Upper lobe of left lung (tissue), 6 donors: ENCODE data around the gene PTPRR. TPM values are rescaled to one million over a fixed set of nuclear protein-coding genes. Genes with fewer than 3 reads are reported as not detected.

Experiments
- ATAC-seq, 2 donors: fragments of 200-7000 bp; cut with Tn5 transposase; one replicate each; pipeline ENCODE4 v1.9.1; 2022; ENCODE audit warnings: mild to moderate bottlenecking in 2 of 2, moderate library complexity in 2 of 2; ENCODE audit not compliant: low FRiP score in 2 of 2
- DNase-seq, 2 donors: peaks; one replicate each; pipeline ENCODE4 v3.0.0-alpha.2; 2019 to 2020
- H3K27ac ChIP-seq, 4 donors: fragments of 200-600 bp; sonication (generic); one replicate each; pipeline ENCODE4 v1.5.1; 2016 to 2019
- H3K27me3 ChIP-seq, 4 donors: fragments of 200-600 bp; sonication (generic); one replicate each; pipeline ENCODE4 v1.5.1; 2017 to 2019
- H3K36me3 ChIP-seq, 4 donors: fragments of 200-600 bp; sonication (generic); one replicate each; pipeline ENCODE4 v1.5.1; 2016 to 2019
- H3K4me1 ChIP-seq, 4 donors: fragments of 200-600 bp; sonication (generic); one replicate each; pipeline ENCODE4 v1.5.1; 2018 to 2019
- H3K4me3 ChIP-seq, 4 donors: fragments of 200-600 bp; sonication (generic); one replicate each; pipeline ENCODE4 v1.5.1; 2017 to 2019; ENCODE audit warnings: mild to moderate bottlenecking in 2 of 4, moderate library complexity in 1 of 4
- H3K9me3 ChIP-seq, 4 donors: fragments of 200-600 bp; sonication (generic); one replicate each; pipeline ENCODE4 v1.5.1; 2018 to 2019
- EP300 ChIP-seq, 4 donors: sonication (generic); formaldehyde crosslinking; IDR thresholded peaks; one replicate each; pipeline ENCODE4 v1.5.1; 2017; ENCODE audit warnings: antibody characterized with exemption in 4 of 4, control low read depth in 2 of 4
- POLR2A ChIP-seq, 4 donors: fragments of 450-650 bp; IDR thresholded peaks; one replicate each; pipeline ENCODE4 v1.5.1; 2016 to 2017; ENCODE audit warnings: antibody characterized with exemption in 4 of 4, mild to moderate bottlenecking in 2 of 4
- POLR2AphosphoS5 ChIP-seq, 2 donors: sonication (generic); formaldehyde crosslinking; IDR thresholded peaks; one replicate each; pipeline ENCODE4 v1.5.1; 2017; ENCODE audit warnings: antibody characterized with exemption in 2 of 2
- WGBS, 2 donors: methylation state at CpG; one replicate each; pipeline ENCODE4 v1.1.5; 2017 to 2018; 5-methylcytosine and 5-hydroxymethylcytosine counted together
- total RNA-seq, 6 donors: library from RNA; depleted of rRNA in 4 of 6; stranded (reverse); fragments of >200 nt in 4 of 6; gene quantifications; one replicate each; pipeline versions ENCODE4 v1.1.0 to v1.2.1, GENCODE V29; 2016 to 2021
- TF ChIP-seq, protein P1 (sequence below), 6 experiments: fragments of 450-650 bp in 4 of 6; fragments of 200-600 bp in 2 of 6; sonication (generic) in 2 of 6; IDR thresholded peaks; one replicate each; pipeline ENCODE4 v1.5.1; 2016 to 2019; ENCODE audit warnings: antibody characterized with exemption in 6 of 6
- donor health status: DM: no; HTN: no; CAD: no; lungs with moderate emphysema.
- donor health status: DM: no; HTN: yes; CAD: no; lungs with severe emphysema.

The PTPRR gene
- total RNA-seq, 6 donors from 2014 or later, result 0.30 to 2.7 (median 0.79) TPM; not detected in 1

GRCh38 chr12:70695361-70696023 lies 225.0 kb downstream of the PTPRR start:
- ATAC-seq, result no peak

GRCh38 chr12:70692681-70693288 lies 227.8 kb downstream of the PTPRR start:
- no peak for TF ChIP-seq POLR2A (IDR thresholded peaks at IDR 0.05)
- TF ChIP-seq, protein P1, sequence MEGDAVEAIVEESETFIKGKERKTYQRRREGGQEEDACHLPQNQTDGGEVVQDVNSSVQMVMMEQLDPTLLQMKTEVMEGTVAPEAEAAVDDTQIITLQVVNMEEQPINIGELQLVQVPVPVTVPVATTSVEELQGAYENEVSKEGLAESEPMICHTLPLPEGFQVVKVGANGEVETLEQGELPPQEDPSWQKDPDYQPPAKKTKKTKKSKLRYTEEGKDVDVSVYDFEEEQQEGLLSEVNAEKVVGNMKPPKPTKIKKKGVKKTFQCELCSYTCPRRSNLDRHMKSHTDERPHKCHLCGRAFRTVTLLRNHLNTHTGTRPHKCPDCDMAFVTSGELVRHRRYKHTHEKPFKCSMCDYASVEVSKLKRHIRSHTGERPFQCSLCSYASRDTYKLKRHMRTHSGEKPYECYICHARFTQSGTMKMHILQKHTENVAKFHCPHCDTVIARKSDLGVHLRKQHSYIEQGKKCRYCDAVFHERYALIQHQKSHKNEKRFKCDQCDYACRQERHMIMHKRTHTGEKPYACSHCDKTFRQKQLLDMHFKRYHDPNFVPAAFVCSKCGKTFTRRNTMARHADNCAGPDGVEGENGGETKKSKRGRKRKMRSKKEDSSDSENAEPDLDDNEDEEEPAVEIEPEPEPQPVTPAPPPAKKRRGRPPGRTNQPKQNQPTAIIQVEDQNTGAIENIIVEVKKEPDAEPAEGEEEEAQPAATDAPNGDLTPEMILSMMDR (IDR thresholded peaks at IDR 0.05), result peak in 5 of 6 experiments; percentile 34 to 56 (median 40)
- no peak for TF ChIP-seq POLR2AphosphoS5 (IDR thresholded peaks at IDR 0.05)
- Histone ChIP-seq H3K4me1 (peaks cover 0 to 10% (median 4%) of the 10 kb centered on the region in 4 donors), H3K27me3 (no peaks in the 10 kb centered on the region), H3K27ac (no peak overlapping the region), H3K9me3 (no peaks in the 10 kb centered on the region), H3K4me3 (no peak overlapping the region), H3K36me3 (no peaks in the 10 kb centered on the region)
- DNase-seq (no peak), ATAC-seq (no peak)

More at GRCh38 chr12:70695361-70696023, 225.0 kb downstream of the PTPRR start:
- Histone ChIP-seq H3K27me3 (no peaks in the 10 kb centered on the region), H3K4me3 (no peak overlapping the region), H3K27ac (no peak overlapping the region), H3K9me3 (no peaks in the 10 kb centered on the region), H3K36me3 (no peaks in the 10 kb centered on the region), H3K4me1 (peaks cover 0 to 10% (median 4%) of the 10 kb centered on the region in 4 donors)
- TF ChIP-seq, protein P1 (IDR thresholded peaks at IDR 0.05), result no peak
- no peak for TF ChIP-seq EP300 (IDR thresholded peaks at IDR 0.05)
- TF ChIP-seq POLR2A (IDR thresholded peaks at IDR 0.05), result no peak
- TF ChIP-seq POLR2AphosphoS5 (IDR thresholded peaks at IDR 0.05), result no peak
- no peak for DNase-seq
- WGBS, 2 donors, result 51 to 74% methylated on average over 3 of the region's 3 CpGs

- ATAC-seq (peak in 1 of 2 donors; percentile 85), DNase-seq (no peak)
- Histone ChIP-seq H3K36me3 (no peaks in the 10 kb centered on the region), H3K4me1 (peaks cover 0 to 10% (median 4%) of the 10 kb centered on the region in 4 donors), H3K9me3 (no peaks in the 10 kb centered on the region), H3K27me3 (no peaks in the 10 kb centered on the region), H3K27ac (peak overlapping the region in 2 of 4 donors; percentile 21 to 44), H3K4me3 (no peak overlapping the region)
- TF ChIP-seq EP300 (IDR thresholded peaks at IDR 0.05) (peak in 2 of 4 donors; percentile 75 to 86), POLR2A (IDR thresholded peaks at IDR 0.05) (no peak), POLR2AphosphoS5 (IDR thresholded peaks at IDR 0.05) (no peak)
- WGBS, 2 donors, result 44 to 53% methylated on average over 5 of the region's 5 CpGs
Measured at GRCh38 chr12:70691018-70691672, 229.4 kb downstream of the PTPRR start.

DNA sequence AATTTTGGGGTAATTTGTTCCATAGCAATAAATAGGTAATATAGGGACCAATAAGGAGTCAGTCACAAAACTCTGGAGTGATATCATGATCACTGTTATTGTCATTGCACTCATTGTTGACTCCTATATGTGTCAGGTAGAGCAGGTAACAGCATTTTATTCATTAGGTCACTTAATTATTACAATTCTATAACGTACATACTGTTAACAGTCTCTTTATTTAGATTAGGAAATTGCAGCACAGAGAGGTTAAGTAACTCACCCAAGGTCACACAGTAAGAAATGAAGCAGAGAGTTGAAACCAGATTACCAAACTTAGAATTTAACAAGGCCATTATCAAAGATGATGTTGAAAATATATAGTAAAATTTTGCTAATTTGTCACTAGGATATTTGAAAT lies 233.6 kb downstream of the PTPRR start:
- no peak for ATAC-seq
- TF ChIP-seq POLR2AphosphoS5 (IDR thresholded peaks at IDR 0.05), result no peak
- no peak for TF ChIP-seq EP300 (IDR thresholded peaks at IDR 0.05)
- TF ChIP-seq, protein P1 (IDR thresholded peaks at IDR 0.05), result no peak
- TF ChIP-seq POLR2A (IDR thresholded peaks at IDR 0.05), result no peak
- no peak overlapping the region for H3K4me3 ChIP-seq
- no peak overlapping the region for H3K27ac ChIP-seq
- H3K36me3 ChIP-seq, result no peaks in the 10 kb centered on the region
- H3K4me1 ChIP-seq, result peaks cover 0 to 9% (median 4%) of the 10 kb centered on the region in 4 donors
- no peaks in the 10 kb centered on the region for H3K27me3 ChIP-seq
- DNase-seq, result no peak
- WGBS, 2 donors, result 62 to 66% methylated on average over 1 of the region's 1 CpG
- H3K9me3 ChIP-seq, result no peaks in the 10 kb centered on the region

- TF ChIP-seq, protein P1 (IDR thresholded peaks at IDR 0.05), result no peak
- TF ChIP-seq EP300 (IDR thresholded peaks at IDR 0.05) (no peak), POLR2A (IDR thresholded peaks at IDR 0.05) (no peak), POLR2AphosphoS5 (IDR thresholded peaks at IDR 0.05) (no peak)
- DNase-seq, result no peak
- WGBS, 2 donors, result 88 to 92% methylated on average over 2 of the region's 2 CpGs
Measured at GRCh38 chr12:70686299-70686698, 234.2 kb downstream of the PTPRR start.

More at GRCh38 chr12:70686299-70686698, 234.2 kb downstream of the PTPRR start:
- Histone ChIP-seq H3K27me3 (no peaks in the 10 kb centered on the region), H3K36me3 (no peaks in the 10 kb centered on the region), H3K4me1 (peaks cover 0 to 3% (median 0%) of the 10 kb centered on the region in 4 donors), H3K9me3 (no peaks in the 10 kb centered on the region), H3K4me3 (no peak overlapping the region), H3K27ac (no peak overlapping the region)
- no peak for ATAC-seq
